ENCODE data around the gene GSTT2.
"Not testable (repeated sequence)": the region's sequence is repeated elsewhere in the genome, so short reads cannot be mapped to it uniquely, and the experiment has no call there.

GSTT2 gene

DNA sequence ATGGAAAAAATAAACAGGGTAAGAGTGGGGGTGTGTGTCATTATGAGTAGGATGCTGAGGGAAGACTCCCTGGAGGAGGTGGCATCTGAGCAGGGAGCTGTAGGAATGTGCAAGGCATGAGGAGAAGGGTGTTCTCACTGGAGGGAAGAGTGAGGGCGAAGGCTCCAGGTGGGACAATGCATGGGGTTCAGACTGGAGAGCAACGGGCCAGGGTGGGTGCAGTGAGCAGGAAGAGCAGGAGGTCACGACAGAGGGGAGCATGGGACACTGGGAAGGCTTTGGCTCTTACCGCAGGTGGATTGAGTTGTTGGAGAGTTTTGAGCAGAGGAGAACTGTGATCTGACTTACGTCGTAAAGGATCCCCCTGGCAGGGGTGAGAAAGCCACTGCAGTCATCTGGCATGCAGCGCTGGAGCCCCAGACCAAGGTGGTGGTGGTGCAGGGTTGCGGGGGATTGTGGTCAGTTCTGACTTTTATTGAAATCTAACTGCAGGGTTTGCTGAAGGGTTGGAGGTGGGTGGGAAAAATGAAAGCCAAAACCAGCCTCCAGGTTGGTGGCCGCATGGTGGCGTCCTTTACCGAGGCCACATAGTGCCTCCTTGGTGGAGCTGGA, 27.0 kb upstream of the GSTT2 start:
- H3K27ac ChIP-seq (ENCODE audit: extremely low read depth, low read depth, low read length); H3K4me1 ChIP-seq (ENCODE audit: control insufficient read depth, insufficient read depth, low read length); H3K9me3 ChIP-seq (ENCODE audit: control insufficient read depth, insufficient read depth, low read depth, low read length); H3K36me3 ChIP-seq (ENCODE audit: control insufficient read depth in 2 of 2, insufficient read depth in 1 of 2, low read length in 2 of 2); CTCF ChIA-PET; H3K4me3 ChIP-seq (ENCODE audit: low read depth, low read length); POLR2A ChIA-PET: not testable (repeated sequence)

- POLR2A ChIA-PET; H3K36me3 ChIP-seq (ENCODE audit: control insufficient read depth in 2 of 2, insufficient read depth in 1 of 2, low read length in 2 of 2); H3K4me3 ChIP-seq (ENCODE audit: low read depth, low read length); H3K4me1 ChIP-seq (ENCODE audit: control insufficient read depth, insufficient read depth, low read length); H3K9me3 ChIP-seq (ENCODE audit: control insufficient read depth, insufficient read depth, low read depth, low read length); CTCF ChIA-PET; H3K27ac ChIP-seq (ENCODE audit: extremely low read depth, low read depth, low read length): not testable (repeated sequence)
Observed at GRCh38 chr22:23953485-23953884, 26.4 kb upstream of the GSTT2 start.

GRCh38 chr22:23954193-23954990, 25.5 kb upstream of the GSTT2 start:
- H3K36me3 ChIP-seq (ENCODE audit: control insufficient read depth in 2 of 2, insufficient read depth in 1 of 2, low read length in 2 of 2); H3K27ac ChIP-seq (ENCODE audit: extremely low read depth, low read depth, low read length); H3K9me3 ChIP-seq (ENCODE audit: control insufficient read depth, insufficient read depth, low read depth, low read length); POLR2A ChIA-PET; H3K4me3 ChIP-seq (ENCODE audit: low read depth, low read length); CTCF ChIA-PET; H3K4me1 ChIP-seq (ENCODE audit: control insufficient read depth, insufficient read depth, low read length): not testable (repeated sequence)
- TF ChIP-seq ZNF18 (tag by site-specific recombination; IDR thresholded peaks at IDR 0.05) (peak; percentile 97), BCL11A (tag by site-specific recombination; IDR thresholded peaks at IDR 0.05; ENCODE audit: low read depth) (0 out of 2 replicates have a peak, but pooled peaks have one; percentile 18), ZNF776 (tag by site-specific recombination; IDR thresholded peaks at IDR 0.05; ENCODE audit: borderline replicate concordance) (0 out of 2 replicates have a peak, but pooled peaks have one; percentile 19), EGR2 (tag by site-specific recombination; IDR thresholded peaks at IDR 0.05; ENCODE audit: low read depth) (peak; percentile 99), ZNF311 (tag by site-specific recombination; IDR thresholded peaks at IDR 0.05; ENCODE audit: borderline replicate concordance) (0 out of 2 replicates have a peak, but pooled peaks have one; percentile 49), ZFHX2 (tag by site-specific recombination; conservative IDR thresholded peaks at IDR 0.05) (peak; percentile 100), ZBTB26 (tag by site-specific recombination; optimal IDR thresholded peaks at IDR 0.05) (peak; percentile 17)

GRCh38 chr22:23954991-23955305, 25.0 kb upstream of the GSTT2 start:
- H3K9me3 ChIP-seq (ENCODE audit: control insufficient read depth, insufficient read depth, low read depth, low read length); H3K4me1 ChIP-seq (ENCODE audit: control insufficient read depth, insufficient read depth, low read length); H3K36me3 ChIP-seq (ENCODE audit: control insufficient read depth in 2 of 2, insufficient read depth in 1 of 2, low read length in 2 of 2); POLR2A ChIA-PET; H3K4me3 ChIP-seq (ENCODE audit: low read depth, low read length); CTCF ChIA-PET; H3K27ac ChIP-seq (ENCODE audit: extremely low read depth, low read depth, low read length): not testable (repeated sequence)

GRCh38 chr22:23955886-23956285, 24.0 kb upstream of the GSTT2 start:
- CTCF ChIA-PET, result interaction anchor here (0.6 to 1.3 kb wide), 6 partner anchors 23 to 657 kb away, joined by 3 to 8 read pairs (median 4); partner anchors contain the start of gene SLC2A11
- H3K36me3 ChIP-seq (ENCODE audit: control insufficient read depth in 2 of 2, insufficient read depth in 1 of 2, low read length in 2 of 2); POLR2A ChIA-PET; H3K4me1 ChIP-seq (ENCODE audit: control insufficient read depth, insufficient read depth, low read length); H3K27ac ChIP-seq (ENCODE audit: extremely low read depth, low read depth, low read length); H3K9me3 ChIP-seq (ENCODE audit: control insufficient read depth, insufficient read depth, low read depth, low read length); H3K4me3 ChIP-seq (ENCODE audit: low read depth, low read length): not testable (repeated sequence)

Measured in HEK293 (cell line).